Psoas muscle (tissue), 8 donors: ENCODE results near the gene AMBRA1. TPM values are rescaled to one million over a fixed set of nuclear protein-coding genes. Genes with fewer than 3 reads are reported as not detected.
A peak's percentile ranks its signal among the peaks of the same experiment; 100 is the strongest.

ENCODE experiments used
- ATAC-seq, 4 donors: fragments of 200-7000 bp; cut with Tn5 transposase; one replicate each; pipeline ENCODE4 v1.9.1; 2020; ENCODE audit warnings: moderate library complexity in 3 of 4, mild to moderate bottlenecking in 2 of 4
- DNase-seq, 2 donors: peaks; one replicate each; pipeline ENCODE4 v3.0.0-alpha.2; 2020
- H3K27ac ChIP-seq: fragments of 200-600 bp; one replicate; pipeline ENCODE4 v1.8.0; 2022
- H3K27me3 ChIP-seq, 3 donors: fragments of 200-600 bp in 1 of 3; one replicate each; pipeline versions ENCODE4 v1.6.1 to v1.8.0; 2013 to 2022; ENCODE audit warnings: low read length in 2 of 3, mild to moderate bottlenecking in 2 of 3, moderate library complexity in 1 of 3; ENCODE audit not compliant: insufficient read depth in 3 of 3
- H3K36me3 ChIP-seq, 2 donors: fragments of 200-600 bp in 1 of 2; one replicate each; pipeline versions ENCODE4 v1.6.1 to v1.8.0; 2013 to 2022; ENCODE audit warnings: low read depth in 1 of 2, mild to moderate bottlenecking in 1 of 2, moderate library complexity in 1 of 2; ENCODE audit not compliant: insufficient read depth in 1 of 2
- H3K4me1 ChIP-seq: fragments of 200-600 bp; one replicate; pipeline ENCODE4 v1.8.0; 2022
- H3K4me3 ChIP-seq: fragments of 200-600 bp; one replicate; pipeline ENCODE4 v1.8.0; 2022; ENCODE audit warnings: mild to moderate bottlenecking
- H3K9me3 ChIP-seq: fragments of 200-600 bp; one replicate; pipeline ENCODE4 v1.8.0; 2022
- whole genome bisulfite sequencing, 3 donors: extraction: QIAGEN DNeasy Blood & Tissue Kit; methylation state at CpG; one replicate each; pipeline versions ENCODE4 v1.1.6 to v1.1.7; 2013; 5-methylcytosine and 5-hydroxymethylcytosine counted together
- intact Hi-C, 2 donors: fragments of 100-400 bp; cut with DNase I; formaldehyde crosslinking; loops; one replicate each; pipeline versions ENCODE4 v1.11.0 to v1.14.2; 2022
- polyA plus RNA-seq, 3 donors: library from polyadenylated mRNA; stranded (reverse); fragments of 200-250 nt; gene quantifications; one replicate each; pipeline ENCODE4 v1.2.3, GENCODE V29; 2013
- total RNA-seq, 4 donors: library from RNA; stranded (reverse); fragmentation: NEBNext Ultra II Directional in 2 of 4; extraction: Animal tissue kit (Norgen Biotek cat#: 25700) in 2 of 4; gene quantifications; one replicate each; pipeline versions ENCODE4 v1.2.1 to v1.2.4, GENCODE V29; 2021 to 2023
- TF ChIP-seq, protein P1 (sequence below): fragments of 200-600 bp; IDR thresholded peaks from one replicate; pipeline ENCODE4 v1.8.0; 2022; ENCODE audit warnings: antibody characterized with exemption
- donor health status: healthy with polysubstance abuse.
- donor health status: DM: no; HTN: no; CAD: no; lungs with moderate emphysema.
- donor health status: Bipolar disorder and iron deficiency.
- donor health status: healthy.
- donor health status: DM: yes; HTN: yes; CAD: no.
- donor health status: DM: no; HTN: no; CAD: no.
- donor health status: DM: no; HTN: no; CAD: no.
- donor health status: DM: yes; HTN: yes; CAD: no.

Gene AMBRA1
- total and polyA plus RNA-seq, 7 donors = 5.1 to 23.5 (median 10.8) TPM

DNA sequence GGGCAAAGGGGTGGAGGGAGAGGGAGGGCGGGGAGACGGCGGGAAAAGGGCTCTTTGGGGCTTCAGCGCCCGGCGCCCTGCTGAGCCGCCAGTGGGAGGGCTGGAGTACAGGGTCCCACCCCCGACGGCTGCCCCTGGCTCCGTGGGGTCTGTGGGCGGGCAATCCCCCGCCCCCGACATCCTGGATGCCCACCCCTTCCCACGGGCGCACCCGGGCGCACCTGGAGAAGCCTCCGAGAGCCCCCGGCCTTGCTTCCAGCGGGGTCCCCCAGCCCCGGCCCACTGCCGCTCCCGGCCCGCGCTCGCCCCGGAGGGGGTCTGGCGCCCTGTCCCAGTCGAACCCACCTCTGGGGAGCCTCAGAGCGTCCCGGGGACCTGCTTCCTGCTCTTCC is 202.6 kb downstream of the AMBRA1 start:
- no peak for ATAC-seq
- intact Hi-C loops = loop anchor here (5.0 to 10.0 kb wide), 2 partner anchors 224 to 226 kb away; partner anchors contain the start of genes ATG13 (in 2 of the 2) and HARBI1 (in 2 of the 2)
- TF ChIP-seq, protein P1, sequence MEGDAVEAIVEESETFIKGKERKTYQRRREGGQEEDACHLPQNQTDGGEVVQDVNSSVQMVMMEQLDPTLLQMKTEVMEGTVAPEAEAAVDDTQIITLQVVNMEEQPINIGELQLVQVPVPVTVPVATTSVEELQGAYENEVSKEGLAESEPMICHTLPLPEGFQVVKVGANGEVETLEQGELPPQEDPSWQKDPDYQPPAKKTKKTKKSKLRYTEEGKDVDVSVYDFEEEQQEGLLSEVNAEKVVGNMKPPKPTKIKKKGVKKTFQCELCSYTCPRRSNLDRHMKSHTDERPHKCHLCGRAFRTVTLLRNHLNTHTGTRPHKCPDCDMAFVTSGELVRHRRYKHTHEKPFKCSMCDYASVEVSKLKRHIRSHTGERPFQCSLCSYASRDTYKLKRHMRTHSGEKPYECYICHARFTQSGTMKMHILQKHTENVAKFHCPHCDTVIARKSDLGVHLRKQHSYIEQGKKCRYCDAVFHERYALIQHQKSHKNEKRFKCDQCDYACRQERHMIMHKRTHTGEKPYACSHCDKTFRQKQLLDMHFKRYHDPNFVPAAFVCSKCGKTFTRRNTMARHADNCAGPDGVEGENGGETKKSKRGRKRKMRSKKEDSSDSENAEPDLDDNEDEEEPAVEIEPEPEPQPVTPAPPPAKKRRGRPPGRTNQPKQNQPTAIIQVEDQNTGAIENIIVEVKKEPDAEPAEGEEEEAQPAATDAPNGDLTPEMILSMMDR = no peak
- WGBS, 3 donors = 1 to 3% (median 2%) methylated on average over 8 to 31 of the region's 31 CpGs
- DNase-seq = no peak
- H3K4me1 ChIP-seq = peaks cover 21% of the 10 kb centered on the region
- H3K36me3 ChIP-seq = peaks cover 0 to 6% of the 10 kb centered on the region in 2 donors
- H3K9me3 ChIP-seq = no peaks in the 10 kb centered on the region
- no peak overlapping the region for H3K27ac ChIP-seq
- peaks cover 0 to 55% (median 14%) of the 10 kb centered on the region in 3 donors for H3K27me3 ChIP-seq
- peak overlapping the region; percentile 56 for H3K4me3 ChIP-seq

DNA sequence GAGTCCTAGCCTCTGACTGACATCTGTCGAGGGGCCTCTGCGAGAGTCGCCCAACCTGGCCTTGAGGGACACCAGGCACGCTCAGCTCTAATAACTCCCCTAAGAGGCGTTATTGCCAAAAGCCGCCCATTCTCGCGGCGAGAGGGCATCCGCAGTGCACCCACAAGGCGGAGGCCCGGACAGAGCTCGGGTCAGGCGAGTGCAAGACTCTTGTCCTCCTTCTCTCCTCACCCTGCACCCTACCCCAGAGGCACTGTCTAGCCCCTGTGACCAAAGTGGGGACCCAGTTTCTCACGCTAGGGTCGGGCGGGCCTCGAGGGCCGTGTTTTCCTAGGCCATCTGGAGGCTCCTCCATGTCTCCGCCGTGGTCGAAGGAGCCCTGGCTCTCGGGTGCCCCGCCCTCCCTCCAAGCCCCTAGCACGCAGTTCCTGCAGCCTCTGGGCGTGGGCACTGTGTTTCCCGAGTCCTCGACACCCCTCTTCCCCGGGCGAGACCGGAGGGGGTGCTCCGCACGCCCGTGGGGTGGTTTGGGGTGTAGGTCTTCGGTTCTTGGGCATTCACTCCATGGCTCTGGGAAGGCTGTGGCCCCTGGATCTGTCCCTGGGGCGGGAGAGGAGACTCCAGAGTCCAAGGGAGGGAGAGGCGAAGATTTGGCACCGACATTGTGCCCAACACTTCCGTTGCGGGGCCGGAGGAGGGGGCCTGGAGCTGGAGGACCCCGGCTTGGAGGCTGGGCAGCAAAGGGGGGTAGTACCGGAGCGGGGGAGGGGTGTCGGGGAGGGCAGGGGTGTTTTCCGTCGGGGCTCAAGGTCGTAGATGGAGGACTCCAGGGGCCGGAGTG is 203.3 kb downstream of the AMBRA1 start:
- peaks cover 21% of the 10 kb centered on the region for H3K4me1 ChIP-seq
- ATAC-seq (no peak), DNase-seq (no peak)
- TF ChIP-seq, protein P1 = no peak
- H3K9me3 ChIP-seq = no peaks in the 10 kb centered on the region
- no peak overlapping the region for H3K4me3 ChIP-seq
- intact Hi-C loops = loop anchor here (5.0 to 10.0 kb wide), 2 partner anchors 224 to 227 kb away; partner anchors contain the start of genes ATG13 (in 2 of the 2) and HARBI1 (in 2 of the 2)
- H3K36me3 ChIP-seq = no peaks in the 10 kb centered on the region
- no peak overlapping the region for H3K27ac ChIP-seq
- 6 to 7% (median 7%) methylated on average over 42 to 49 of the region's 49 CpGs for WGBS, 3 donors
- peaks cover 0 to 55% (median 14%) of the 10 kb centered on the region in 3 donors for H3K27me3 ChIP-seq

DNA sequence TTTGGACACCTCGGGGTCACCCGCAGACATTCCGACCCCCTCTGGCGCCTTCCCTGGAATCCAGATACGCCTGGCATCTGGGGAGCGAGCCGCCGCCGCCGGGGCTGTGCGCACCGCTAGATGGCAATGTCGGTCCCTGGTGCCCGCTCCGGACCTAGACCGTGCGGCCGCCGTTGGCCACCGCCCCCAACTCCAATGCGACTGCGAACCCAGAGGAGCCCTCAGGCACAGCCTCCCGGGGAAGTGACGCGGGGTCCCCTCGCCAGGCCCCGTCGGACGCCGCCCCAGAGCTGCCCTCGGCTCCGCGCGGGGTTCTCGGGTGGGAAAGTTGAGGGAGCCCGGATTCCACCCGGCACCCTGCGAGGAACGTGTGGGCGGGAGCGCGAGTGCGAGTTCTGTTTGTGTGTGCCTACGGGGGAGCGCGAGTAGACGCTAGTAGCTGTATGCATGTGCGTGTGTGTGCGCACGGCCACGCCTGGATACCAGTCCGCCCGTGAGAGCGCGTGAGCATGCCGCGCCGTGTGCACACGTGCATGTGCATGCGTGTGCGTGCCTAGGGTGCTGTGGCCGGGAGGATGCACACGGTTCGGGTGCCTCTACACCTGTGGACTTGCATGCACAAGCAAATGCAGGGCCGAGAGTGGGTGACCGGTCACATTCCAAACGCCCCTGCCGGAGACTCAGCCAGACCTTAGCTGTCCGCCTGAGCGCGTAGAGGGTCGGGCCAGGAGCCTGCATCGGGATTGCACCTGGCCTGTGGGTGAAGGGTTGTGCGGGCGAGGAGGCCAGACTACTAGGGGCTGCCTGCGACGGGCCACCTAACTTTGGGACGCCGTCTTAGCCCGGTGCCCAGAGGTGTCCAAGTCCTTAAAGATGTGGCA is 204.1 kb downstream of the AMBRA1 start:
- 1 to 2% (median 2%) methylated on average over 78 to 80 of the region's 80 CpGs for WGBS, 3 donors
- peaks cover 21% of the 10 kb centered on the region for H3K4me1 ChIP-seq
- ATAC-seq (peak; percentile 71 to 78 (median 72)), DNase-seq (peak; percentile 66 to 84)
- peak overlapping the region; percentile 60 for H3K4me3 ChIP-seq
- H3K36me3 ChIP-seq = no peaks in the 10 kb centered on the region
- no peak overlapping the region for H3K27ac ChIP-seq
- H3K27me3 ChIP-seq = peaks cover 0 to 55% (median 14%) of the 10 kb centered on the region in 3 donors
- H3K9me3 ChIP-seq = no peaks in the 10 kb centered on the region
- intact Hi-C loops = loop anchor here (2.0 to 10.0 kb wide), 3 partner anchors 147 to 228 kb away; partner anchors contain the start of genes ATG13 (in 2 of the 2) and HARBI1 (in 2 of the 2)
- TF ChIP-seq, protein P1 = peak; percentile 82

DNA sequence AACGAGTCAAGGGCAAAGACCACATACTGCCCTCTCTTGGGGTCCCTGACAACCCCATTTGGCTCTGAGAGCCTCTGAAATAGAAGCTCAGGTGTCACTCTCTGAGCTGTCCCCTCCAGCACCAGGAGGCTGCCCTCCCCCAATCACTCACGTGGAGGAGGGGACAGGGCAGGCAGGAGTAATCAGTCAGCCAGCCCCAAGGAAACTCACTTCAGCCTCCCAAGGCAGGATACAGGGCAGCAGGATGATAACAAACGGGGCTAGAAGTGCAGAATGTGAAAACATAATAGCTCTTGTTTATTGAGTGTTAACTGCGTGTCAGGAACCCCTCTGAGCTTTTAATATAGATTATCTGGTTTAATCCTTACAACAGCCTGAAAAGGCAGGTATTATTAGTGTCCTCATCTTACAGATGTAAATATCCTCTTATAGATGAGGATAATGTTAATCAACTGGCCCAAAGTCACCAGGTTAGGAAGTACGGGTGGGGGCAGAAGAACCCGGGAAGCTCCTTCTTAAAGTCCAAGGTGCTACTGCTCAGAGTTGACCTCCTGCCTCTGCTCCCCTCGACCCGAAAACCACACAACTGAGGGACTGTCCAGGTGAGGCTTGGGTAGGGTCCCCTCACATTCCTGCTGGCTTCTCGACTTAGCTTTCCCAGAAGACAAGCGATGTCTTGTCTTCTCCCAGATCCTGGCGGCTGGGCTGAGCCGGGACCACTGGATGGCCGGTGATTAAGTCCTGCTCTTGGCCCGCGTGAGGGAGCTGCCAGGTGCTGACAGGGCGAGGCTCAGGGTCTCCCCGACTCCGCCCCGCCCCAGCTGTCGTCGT is 205.0 kb downstream of the AMBRA1 start:
- 7 to 10% (median 8%) methylated on average over 21 of the region's 21 CpGs for WGBS, 3 donors
- ATAC-seq (no peak), DNase-seq (no peak)
- intact Hi-C loops = loop anchor here in 1 of 2 donors (2.0 kb wide), 1 partner anchor 148 kb away; no protein-coding TSS in a partner anchor
- TF ChIP-seq, protein P1 = no peak
- peak overlapping the region; percentile 60 for H3K4me3 ChIP-seq
- peaks cover 21% of the 10 kb centered on the region for H3K4me1 ChIP-seq
- H3K27ac ChIP-seq = no peak overlapping the region
- H3K36me3 ChIP-seq = no peaks in the 10 kb centered on the region
- H3K9me3 ChIP-seq = no peaks in the 10 kb centered on the region
- H3K27me3 ChIP-seq = peaks cover 0 to 57% (median 14%) of the 10 kb centered on the region in 3 donors
